HG02642 (cell line): ENCODE measurements around the gene TRIM69.
"Not testable (repeated sequence)": the region's sequence is repeated elsewhere in the genome, so short reads cannot be mapped to it uniquely, and the experiment has no call there.

Experiments
- ATAC-seq: cut with Tn5 transposase; IDR thresholded peaks from one replicate; pipeline ENCODE4 v1.9.1; 2021; ENCODE audit warnings: mild to moderate bottlenecking; ENCODE audit not compliant: unreplicated experiment, poor library complexity

The TRIM69 gene

DNA sequence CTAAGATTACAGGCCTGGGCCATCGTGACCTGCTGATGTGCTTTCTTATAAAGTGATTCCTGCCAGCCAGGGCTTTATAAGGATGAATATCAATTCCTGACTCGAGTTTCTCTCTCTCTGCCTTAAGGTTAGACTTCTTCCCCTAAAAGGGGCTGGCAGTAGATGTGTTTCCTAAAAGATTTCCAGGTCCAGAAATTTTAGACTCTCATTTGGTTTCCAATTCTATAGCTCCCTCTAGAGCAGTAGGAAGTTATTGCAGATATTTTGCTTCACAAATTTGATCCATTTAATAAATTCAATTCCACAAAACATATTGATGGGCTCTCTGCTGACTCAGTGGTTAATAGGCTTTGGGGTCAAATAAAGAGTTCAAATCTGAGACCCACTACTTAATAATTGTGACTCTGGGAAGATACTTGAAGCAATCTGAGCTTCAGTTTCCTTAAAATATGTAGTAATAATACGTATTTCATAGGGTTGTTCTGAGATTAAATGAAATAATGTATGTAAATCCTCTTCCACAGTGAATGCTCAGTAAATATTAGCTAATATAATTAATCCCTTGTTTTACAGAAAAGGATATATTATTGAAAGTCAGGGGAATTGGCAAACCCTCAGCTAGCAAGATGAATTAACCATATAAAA lies 2.1 kb downstream of the TRIM69 start:
- no peak for ATAC-seq

DNA sequence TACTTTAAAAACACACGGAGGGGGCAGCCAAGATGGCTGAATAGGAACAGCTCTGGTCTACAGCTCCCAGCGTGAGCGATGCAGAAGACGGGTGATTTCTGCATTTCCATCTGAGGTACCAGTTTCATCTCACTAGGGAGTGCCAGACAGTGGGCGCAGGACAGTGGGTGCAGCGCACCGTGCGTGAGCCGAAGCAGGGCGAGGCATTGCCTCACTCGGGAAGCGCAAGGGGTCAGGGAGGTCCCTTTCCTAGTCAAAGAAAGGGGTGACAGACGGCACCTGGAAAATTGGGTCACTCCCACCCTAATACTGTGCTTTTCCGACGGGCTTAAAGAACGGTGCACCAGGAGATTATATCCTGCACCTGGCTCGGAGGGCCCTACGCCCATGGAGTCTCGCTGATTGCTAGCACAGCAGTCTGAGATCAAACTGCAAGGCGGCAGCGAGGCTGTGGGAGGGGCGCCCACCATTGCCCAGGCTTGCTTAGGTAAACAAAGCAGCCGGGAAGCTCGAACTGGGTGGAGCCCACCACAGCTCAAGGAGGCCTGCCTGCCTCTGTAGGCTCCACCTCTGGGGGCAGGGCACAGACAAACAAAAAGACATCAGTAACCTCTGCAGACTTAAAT lies 3.0 kb downstream of the TRIM69 start:
- not testable (repeated sequence) for ATAC-seq

DNA sequence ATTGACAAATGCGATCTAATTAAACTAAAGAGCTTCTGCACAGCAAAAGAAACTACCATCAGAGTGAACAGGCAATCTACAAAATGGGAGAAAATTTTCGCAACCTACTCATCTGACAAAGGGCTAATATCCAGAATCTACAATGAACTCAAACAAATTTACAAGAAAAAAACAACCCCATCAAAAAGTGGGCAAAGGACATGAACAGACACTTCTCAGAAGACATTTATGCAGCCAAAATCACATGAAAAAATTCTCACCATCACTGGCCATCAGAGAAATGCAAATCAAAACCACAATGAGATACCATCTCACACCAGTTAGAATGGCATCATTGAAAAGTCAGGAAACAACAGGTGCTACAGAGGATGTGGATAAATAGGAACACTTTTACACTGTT lies 7.1 kb downstream of the TRIM69 start:
- ATAC-seq: not testable (repeated sequence)

DNA sequence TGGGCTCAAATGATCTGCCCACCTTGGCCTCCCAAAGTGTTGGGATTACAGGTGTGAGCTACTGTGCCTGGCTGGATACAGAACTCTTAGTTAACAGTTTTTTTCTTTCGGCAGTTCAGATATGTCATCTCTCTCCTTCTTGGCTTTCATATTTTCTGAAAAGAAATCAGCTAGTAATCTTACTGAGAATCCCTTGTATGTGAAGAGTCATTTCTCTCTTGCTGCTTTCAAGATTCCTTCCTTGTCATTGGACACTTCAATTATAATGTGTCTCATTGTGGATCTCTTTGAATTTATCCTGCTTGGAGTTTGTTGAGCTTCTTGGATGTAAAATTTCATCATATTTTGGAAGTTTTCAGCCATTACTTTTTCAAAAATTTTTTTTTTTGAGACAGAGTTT lies 17.0 kb downstream of the TRIM69 start:
- ATAC-seq: no peak

DNA sequence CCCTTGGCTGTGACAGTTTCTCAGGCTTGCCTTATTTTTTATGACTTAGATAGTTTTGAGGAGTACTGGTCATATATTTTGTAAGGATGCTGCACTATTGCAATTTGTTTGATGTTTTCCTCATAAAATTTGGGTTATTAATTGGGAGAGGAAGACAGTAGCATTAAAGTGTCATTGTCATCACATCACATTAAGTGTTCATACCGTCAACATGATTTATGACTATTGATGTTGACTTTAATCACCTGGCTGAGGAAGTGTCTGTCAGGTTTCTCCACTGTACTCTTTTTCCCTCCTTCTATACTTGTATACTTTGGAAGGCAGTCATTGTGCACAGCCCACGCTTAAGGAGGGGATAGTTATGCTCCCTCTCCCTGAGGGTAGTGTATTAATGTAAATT lies 26.9 kb downstream of the TRIM69 start:
- ATAC-seq: no peak

DNA sequence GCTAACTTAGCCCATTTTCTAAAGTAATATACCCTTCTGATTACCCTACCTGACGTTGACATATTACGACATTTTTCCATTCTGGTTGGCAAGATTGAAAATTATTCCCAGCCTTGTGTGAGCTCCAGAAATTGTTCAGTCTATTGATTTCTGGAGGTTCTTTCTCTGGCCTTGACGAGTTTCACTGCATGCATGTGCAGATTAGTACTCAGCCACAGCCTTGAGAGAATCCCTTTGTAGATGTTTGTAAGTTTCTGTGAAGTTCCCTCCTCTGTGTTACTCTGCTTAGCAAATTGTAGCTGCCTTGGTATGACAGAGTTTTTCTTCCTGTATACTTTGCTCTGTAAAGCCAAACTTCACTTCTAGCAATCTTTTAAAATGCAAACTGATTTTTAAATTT lies 27.5 kb downstream of the TRIM69 start:
- no peak for ATAC-seq

DNA sequence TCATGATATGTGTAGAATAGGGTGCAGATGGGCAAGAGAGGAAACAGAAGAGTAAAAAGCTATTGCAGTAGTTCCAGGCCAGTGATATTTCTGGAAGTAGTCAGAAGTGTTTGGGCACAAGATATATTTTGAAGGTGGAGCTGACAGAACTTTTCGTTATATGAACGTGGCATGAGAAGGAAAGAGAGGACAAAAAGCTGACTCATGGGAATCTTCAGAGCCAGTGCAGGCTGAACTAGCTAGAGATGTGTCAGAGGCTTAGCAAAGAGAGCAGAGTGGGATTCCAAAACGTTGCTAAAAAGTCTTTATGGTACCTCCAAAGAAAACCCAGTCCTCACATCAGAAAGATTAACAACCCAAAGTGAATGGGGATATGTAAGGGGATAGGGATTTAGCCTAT lies 28.7 kb downstream of the TRIM69 start:
- ATAC-seq: no peak

DNA sequence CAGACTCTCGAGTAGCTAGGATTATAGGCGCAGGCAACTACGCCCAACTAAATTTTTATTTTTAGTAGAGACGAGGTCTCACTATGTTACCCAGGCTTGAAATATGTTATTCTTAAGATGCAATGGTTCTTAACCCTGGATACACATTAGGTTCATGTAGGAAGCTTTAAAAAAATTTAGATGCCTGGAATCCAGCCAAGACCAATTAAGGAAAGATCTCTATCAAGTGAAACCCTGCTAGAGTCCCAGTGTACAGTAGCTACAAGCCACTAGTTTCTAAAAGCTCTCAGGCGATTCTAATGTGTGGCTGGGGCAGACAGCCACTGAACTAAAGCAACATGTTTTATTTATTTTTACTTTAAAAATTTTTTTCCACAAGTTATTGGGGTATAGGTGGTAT lies 33.2 kb downstream of the TRIM69 start:
- no peak for ATAC-seq

DNA sequence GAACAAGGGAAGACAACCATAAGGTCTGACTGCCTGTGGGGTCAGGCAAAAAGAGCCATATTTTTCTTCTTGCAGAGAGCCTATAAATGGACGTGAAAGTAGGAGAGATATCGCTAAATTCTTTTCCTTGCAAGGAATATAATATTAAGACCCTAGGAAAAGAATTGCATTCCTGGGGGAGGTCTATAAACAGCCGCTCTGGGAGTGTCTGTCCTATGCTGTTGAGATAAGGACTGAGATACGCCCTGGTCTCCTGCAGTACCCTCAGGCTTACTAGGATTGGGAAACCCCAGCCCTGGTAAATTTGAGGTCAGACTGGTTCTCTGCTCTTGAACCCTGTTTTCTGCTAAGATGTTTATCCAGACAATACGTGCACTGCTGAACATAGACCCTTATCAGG lies 34.4 kb downstream of the TRIM69 start:
- ATAC-seq: not testable (repeated sequence)

DNA sequence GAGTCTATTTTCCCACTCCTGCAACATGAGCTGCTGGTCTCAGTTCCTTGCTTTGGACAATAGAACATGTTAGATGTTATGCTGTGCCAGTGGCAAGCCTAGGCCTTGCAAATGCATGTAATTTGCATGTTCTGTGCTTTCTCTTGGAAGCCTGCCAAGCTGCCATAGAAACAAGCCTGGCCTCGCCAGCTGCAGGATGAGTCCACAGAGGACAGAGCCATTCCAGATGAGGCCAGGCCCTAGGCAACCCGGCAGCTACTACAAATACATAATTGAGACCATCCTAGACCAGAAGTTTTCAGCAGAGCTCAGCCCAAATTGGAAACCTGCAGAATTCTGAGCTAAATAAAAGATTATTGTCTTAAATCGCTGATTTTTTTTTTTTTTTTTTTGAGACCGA lies 39.6 kb downstream of the TRIM69 start:
- ATAC-seq: no peak

DNA sequence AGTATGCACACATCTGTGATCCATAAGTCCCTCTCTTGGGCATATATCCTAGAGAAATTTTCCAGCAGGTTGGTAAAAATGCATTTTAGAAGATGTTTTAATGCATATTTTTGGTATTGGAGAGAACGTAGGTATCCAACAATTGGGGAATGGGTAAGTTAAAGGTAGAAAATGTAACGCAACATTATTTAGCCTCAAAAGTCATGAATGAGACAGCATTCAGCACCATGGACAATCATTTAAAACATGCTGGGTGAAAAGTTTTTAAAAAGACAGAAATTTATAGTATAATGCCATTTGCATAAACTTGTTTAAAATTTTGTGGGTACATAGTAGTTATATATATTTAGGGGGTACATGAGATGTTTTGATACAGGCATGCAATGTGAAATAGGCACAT lies 43.4 kb downstream of the TRIM69 start:
- ATAC-seq: no peak

DNA sequence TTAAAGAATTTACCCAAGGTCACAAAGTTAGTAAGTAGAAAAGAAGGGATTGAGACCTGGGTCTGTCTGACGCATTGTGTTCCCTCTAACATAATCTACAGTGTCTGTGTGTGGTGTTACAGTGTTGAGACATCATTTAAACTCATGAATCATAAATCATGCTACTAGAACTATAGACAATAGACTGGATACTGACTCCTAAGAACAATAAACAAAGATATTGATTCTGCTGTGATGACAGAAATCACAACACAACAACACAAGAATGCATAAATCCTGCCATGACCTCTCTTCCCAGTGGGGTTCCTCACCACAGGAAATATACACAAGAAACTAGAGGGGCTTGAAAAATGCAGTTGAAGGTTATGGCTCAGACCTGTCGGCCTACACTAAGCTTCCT lies 44.3 kb downstream of the TRIM69 start:
- ATAC-seq: no peak

DNA sequence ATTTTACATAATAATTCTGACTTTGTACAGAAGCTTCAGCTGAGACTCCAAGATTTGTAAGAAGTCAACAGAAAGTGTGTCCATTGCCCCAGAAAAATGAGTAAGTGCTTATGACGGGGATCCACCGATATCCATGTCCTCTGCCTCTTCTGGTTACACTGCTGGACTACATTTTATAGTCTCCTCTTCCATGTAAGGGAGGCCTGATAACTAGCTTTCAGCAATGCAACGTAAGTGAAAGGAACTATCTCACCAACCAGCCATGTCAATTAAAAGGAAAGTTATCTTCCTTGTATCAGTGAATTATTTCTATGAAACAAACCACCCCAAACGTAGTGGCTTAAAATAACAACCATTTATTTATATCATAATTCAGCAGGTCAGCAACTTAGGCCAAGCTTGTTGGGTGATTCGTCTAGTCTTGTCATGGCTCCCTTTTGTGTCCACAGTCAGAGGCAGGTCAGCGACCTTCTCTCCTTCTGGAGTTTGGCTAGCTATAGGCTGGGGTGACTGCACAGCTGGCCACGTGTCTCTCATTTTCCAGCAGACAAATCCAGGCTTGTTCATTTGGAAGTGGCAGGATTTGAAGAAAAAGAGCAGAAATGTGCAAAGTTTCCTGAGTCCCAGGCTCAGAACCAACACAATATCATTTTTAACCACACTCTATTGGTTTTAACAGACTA lies 44.9 kb downstream of the TRIM69 start:
- no peak for ATAC-seq

DNA sequence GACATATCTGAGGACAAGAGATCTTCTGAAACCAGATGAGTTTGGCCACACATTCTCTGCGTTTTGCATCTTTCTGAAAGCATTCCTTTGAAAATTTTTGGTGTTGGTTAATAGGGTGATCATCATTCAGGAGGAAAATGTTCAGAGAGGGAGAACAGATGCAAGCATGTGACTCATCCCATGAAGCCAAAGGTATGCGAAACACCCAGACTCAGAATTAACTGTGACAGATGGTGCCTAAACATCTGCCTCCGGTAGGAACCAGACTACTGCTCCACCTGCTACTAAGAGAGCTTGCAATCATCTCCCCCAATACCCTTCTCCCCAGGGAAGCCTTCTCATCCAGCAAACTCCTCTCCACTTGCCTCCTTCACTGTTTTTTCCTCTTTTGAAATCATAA lies 46.2 kb downstream of the TRIM69 start:
- ATAC-seq: no peak

DNA sequence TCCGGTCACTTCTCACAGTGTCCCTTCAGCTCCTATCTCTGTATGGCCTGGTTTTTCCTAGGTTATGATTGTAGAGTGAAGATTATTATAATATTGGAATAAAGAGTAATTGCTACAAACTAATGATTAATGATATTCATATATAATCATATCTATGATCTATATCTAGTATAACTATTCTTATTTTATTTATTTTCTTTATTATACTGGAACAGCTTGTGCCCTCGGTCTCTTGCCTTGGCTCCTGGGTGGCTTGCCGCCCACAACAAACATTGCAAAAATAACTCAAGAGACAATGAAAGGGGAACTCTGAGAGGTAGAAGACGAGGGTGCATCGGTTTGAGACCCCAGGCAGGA lies 48.6 kb downstream of the TRIM69 start:
- ATAC-seq: not testable (repeated sequence)

DNA sequence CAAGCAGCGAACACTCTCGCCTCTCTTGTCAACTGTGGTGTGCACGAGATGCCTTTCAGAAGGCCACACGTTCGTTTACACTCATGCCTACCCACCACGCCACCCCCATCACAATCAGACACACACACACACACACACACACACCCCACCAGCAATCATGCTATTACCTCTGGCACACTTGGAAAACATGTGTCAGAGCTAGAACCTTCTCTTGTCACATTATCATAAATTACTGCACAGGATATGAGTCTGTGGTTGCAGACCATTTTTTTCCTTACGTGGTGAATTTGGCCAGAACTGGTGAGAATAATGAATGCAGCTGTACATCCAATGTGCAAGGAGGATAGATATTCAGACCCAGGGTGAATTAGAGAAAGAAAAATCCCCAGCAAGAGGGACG lies 52.4 kb downstream of the TRIM69 start:
- ATAC-seq: no peak

DNA sequence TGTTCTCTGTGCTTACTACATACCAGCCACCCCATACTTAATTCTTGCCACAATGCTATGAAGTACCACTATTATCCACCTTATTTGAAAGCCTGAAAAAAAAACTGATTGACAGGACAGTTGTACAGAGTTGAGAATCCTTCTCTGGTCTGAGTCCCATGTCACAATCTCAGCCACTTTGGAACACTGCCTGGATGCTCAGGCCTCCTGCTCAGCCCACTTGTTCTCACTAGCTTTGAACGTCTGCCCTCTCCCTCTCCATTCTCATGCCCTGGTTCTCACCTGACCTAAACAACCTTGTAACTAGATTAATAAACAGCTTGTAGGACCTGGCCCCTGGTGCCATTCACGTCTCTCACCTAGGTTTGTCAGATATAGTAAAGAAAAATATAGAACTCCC lies 53.9 kb downstream of the TRIM69 start:
- ATAC-seq: no peak

DNA sequence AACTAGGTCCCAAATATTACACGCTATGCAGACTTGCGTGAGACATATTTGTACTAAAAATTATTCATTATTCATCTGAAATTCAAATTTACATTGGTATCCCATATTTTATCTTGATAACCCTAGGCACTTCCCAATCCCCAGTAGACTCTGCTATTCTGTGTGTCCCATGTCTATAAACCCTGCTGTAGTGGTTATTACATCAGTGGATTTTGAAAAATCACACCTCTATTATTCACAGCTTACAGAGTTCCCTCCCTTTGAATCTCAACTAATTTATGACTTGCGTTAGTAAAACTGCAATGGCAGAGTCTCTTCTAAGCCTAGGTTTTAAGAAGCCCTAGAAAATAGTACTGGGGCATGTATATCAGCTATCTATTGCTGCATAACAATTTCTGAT lies 54.3 kb downstream of the TRIM69 start:
- ATAC-seq: no peak

DNA sequence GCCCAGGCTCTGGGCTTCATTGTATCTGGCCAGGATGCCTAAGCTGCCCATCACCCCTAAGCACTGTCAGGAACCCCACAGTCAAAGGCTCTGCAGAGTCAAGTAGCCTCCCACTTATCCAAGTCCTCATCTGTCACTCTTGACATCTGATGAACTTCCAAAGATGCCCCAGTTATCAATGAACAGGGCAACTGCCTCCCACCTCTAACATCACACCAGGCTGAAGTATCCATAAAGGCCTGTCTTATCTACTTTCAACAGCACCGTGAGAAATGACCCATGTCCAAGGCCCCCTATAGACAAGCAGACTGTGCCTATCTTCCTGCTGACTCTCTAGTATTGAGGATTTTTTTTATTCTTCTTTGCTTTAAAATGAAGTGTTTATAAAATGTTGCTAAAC lies 56.4 kb downstream of the TRIM69 start:
- no peak for ATAC-seq

DNA sequence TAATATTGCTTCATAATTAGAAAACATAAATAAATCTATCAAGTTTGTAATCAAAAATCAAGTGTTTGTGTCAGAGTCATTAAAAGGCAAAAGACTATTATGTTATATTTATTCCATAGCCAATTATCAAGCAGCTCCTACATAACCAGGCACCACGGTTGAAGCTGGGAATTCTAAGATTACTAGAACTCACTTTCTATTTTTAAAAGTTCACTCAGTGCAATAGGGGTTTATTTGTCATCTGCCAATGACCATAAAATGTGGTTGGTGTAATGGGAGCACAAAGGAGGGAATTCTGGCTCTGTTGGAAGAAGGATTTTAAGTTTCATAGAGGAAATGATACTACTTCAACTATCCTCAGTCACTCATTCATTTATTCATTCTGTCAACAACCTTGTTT lies 57.7 kb downstream of the TRIM69 start:
- ATAC-seq: no peak

DNA sequence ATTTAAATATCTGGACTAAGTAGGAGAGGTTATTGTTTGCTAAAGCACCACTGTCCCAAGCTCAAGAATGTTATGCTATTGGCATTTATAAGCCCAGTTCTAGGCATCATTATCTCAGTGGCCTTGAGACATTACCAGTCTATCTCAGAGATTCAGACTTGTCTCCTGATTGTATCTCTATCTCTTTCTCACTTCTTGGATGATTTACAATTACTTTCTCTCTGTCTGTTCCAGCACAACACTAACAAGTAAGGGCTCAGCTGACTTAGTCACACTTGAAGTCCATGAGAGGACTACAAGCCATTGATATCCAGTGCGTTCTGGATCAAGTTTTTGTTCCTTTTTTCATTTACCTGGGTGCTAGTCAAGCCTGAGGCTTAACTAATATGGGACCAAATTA lies 60.2 kb downstream of the TRIM69 start:
- no peak for ATAC-seq

DNA sequence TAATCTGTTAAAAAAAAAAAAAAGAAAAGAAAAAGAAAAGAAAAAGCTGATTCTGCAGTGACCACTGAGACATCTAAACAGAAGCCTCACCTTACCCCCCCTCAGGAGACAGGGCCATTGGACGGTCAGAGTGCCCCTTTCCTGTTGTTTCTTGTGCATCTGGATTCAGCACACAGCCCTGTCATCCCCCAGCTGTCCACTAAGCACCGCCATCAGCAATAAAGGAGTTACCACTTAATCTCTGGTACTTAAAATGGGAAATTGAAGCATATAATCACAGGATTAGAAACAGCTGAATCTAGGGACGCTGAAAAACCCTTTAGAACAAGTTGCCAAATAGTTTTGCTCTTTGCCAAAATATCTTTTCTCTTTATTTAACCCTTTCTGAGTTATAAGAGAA lies 62.5 kb downstream of the TRIM69 start:
- no peak for ATAC-seq
